Endothelial cell of umbilical vein (primary cell): ENCODE results near the gene SLC22A17. TPM values are rescaled to one million over a fixed set of nuclear protein-coding genes. Genes with fewer than 3 reads are reported as not detected.

Source experiments
- BruUV-seq: library from RNA; stranded (reverse); fragments of 400-500 nt; replicated peaks from 2 replicates; lab custom pipeline; 2021; lab: Mats Ljungman, UMichigan
- CTCF ChIA-PET: fragments of 300-600, 350-600 bp; sonication (Branson Sonifier 250); formaldehyde crosslinking; loops from one replicate; lab custom pipeline; 2021; ENCODE audit warnings: antibody characterized with exemption, inconsistent platforms; lab: Charles Lee
- POLR2A ChIA-PET: fragments of 300-600, 350-600 bp; sonication (Branson Sonifier 250); formaldehyde crosslinking; loops from one replicate; lab custom pipeline; 2021; ENCODE audit warnings: antibody characterized with exemption, inconsistent platforms; lab: Charles Lee
- DNase-seq: peaks from one replicate; pipeline ENCODE4 v3.0.0-alpha.2; 2011; ENCODE audit warnings: low read depth, low spot score
- FAIRE-seq: peaks from 2 replicates; lab custom pipeline; 2011; peaks lifted over from hg19 to GRCh38; lab: Jason Lieb, UNC
- H2AFZ ChIP-seq: 2 replicates; pipeline ENCODE4 v1.6.0; 2012; ENCODE audit warnings: low read depth, low read length, control low read depth, inconsistent platforms
- H3K27ac ChIP-seq: 2 replicates; pipeline ENCODE4 v1.5.1; 2011; ENCODE audit warnings: low read depth, mild to moderate bottlenecking, control low read depth, low read length, moderate library complexity; ENCODE audit not compliant: insufficient read depth
- H3K27me3 ChIP-seq, 2 experiments: 2 replicates each; pipeline versions ENCODE4 v1.6.0 to v1.6.1; 2011; ENCODE audit warnings: low read length in 2 of 2, mixed read lengths in 1 of 2; ENCODE audit not compliant: control insufficient read depth in 2 of 2, insufficient read depth in 2 of 2
- H3K36me3 ChIP-seq, 2 experiments: 2 replicates in 1 of 2; 3 replicates in 1 of 2; pipeline ENCODE4 v1.5.1; 2011; ENCODE audit warnings: low read length in 2 of 2, mild to moderate bottlenecking in 1 of 2, moderate library complexity in 1 of 2; ENCODE audit not compliant: control insufficient read depth in 2 of 2, insufficient read depth in 2 of 2; ENCODE audit errors: extremely low read depth in 1 of 2
- H3K4me1 ChIP-seq: 3 replicates; pipeline ENCODE4 v1.5.1; 2011; ENCODE audit warnings: mild to moderate bottlenecking, low read length; ENCODE audit not compliant: control insufficient read depth, insufficient read depth; ENCODE audit errors: extremely low read depth
- H3K4me2 ChIP-seq: 2 replicates; pipeline ENCODE4 v1.6.1; 2011; ENCODE audit warnings: low read length, control low read depth, mixed read lengths; ENCODE audit not compliant: insufficient read depth
- H3K4me3 ChIP-seq, 3 experiments: fragments of 200-600 bp in 1 of 3; sonication (generic), shearing (Covaris generic) in 1 of 3; replicated peaks in 1 of 3; 2 replicates each; pipeline ENCODE4 v1.5.1; 2011 to 2016; ENCODE audit warnings: control low read depth in 3 of 3, low read length in 3 of 3, mild to moderate bottlenecking in 2 of 3, inconsistent platforms in 1 of 3, low read depth in 1 of 3, moderate library complexity in 1 of 3; ENCODE audit not compliant: insufficient read depth in 1 of 3
- H3K79me2 ChIP-seq: 2 replicates; pipeline ENCODE4 v1.6.0; 2012; ENCODE audit warnings: low read length, inconsistent platforms; ENCODE audit not compliant: control insufficient read depth, insufficient read depth
- H3K9ac ChIP-seq: replicated peaks from 2 replicates; pipeline ENCODE3; 2011; ENCODE audit warnings: low read length, control low read depth; ENCODE audit not compliant: insufficient read depth; ENCODE audit errors: extremely low read depth
- H3K9me1 ChIP-seq: replicated peaks from 3 replicates; pipeline ENCODE4 v1.6.0; 2011; ENCODE audit warnings: mild to moderate bottlenecking, low read length; ENCODE audit not compliant: control insufficient read depth, insufficient read depth; ENCODE audit errors: extremely low read depth
- H3K9me3 ChIP-seq: replicated peaks from 2 replicates; pipeline ENCODE4 v1.5.1; 2012; ENCODE audit warnings: low read length, inconsistent platforms; ENCODE audit not compliant: control insufficient read depth, insufficient read depth
- H4K20me1 ChIP-seq: replicated peaks from 2 replicates; pipeline ENCODE3; 2011; ENCODE audit warnings: mild to moderate bottlenecking, low read length; ENCODE audit not compliant: control insufficient read depth, insufficient read depth; ENCODE audit errors: extremely low read depth
- EZH2 ChIP-seq: IDR thresholded peaks from 2 replicates; pipeline ENCODE4 v1.6.1; 2012; ENCODE audit warnings: borderline replicate concordance, low read depth, mild to moderate bottlenecking, moderate library complexity, low read length, inconsistent platforms; ENCODE audit not compliant: severe bottlenecking
- FOS ChIP-seq: IDR thresholded peaks from 2 replicates; pipeline ENCODE4 v1.6.1; 2011; ENCODE audit warnings: mild to moderate bottlenecking, low read length, moderate library complexity, borderline replicate concordance; ENCODE audit not compliant: insufficient read depth
- GATA2 ChIP-seq: IDR thresholded peaks from 2 replicates; pipeline ENCODE4 v1.7.0; 2011; ENCODE audit warnings: low read depth, mild to moderate bottlenecking, moderate library complexity, mixed read lengths, low read length; ENCODE audit not compliant: insufficient read length, insufficient read depth
- JUN ChIP-seq: IDR thresholded peaks from 2 replicates; pipeline ENCODE4 v1.6.1; 2011; ENCODE audit warnings: borderline replicate concordance, low read depth; ENCODE audit not compliant: insufficient read length, insufficient read depth
- MYC ChIP-seq: IDR thresholded peaks from one replicate; pipeline ENCODE4 v1.6.1; 2011; ENCODE audit warnings: mild to moderate bottlenecking, low read depth, low read length
- POLR2A ChIP-seq: IDR thresholded peaks from 2 replicates; pipeline ENCODE4 v1.6.1; 2012; ENCODE audit warnings: low read depth, mild to moderate bottlenecking, control low read depth, low read length
- POLR2AphosphoS5 ChIP-seq: IDR thresholded peaks from 2 replicates; pipeline ENCODE4 v1.6.1; 2012; ENCODE audit warnings: low read depth, mild to moderate bottlenecking, control low read depth, low read length, moderate library complexity; ENCODE audit not compliant: insufficient read depth
- dilution Hi-C: fragments of 300-500 bp; cut with MboI; formaldehyde crosslinking; loops from one replicate; pipeline ENCODE4 v1.15.0; 2019; ENCODE audit warnings: low sequenced_read_pairs; ENCODE audit not compliant: extremely low pct_ligation_motif_present
- intact Hi-C: fragments of 100-400 bp; cut with micrococcal nuclease; formaldehyde crosslinking; loops from one replicate; pipeline ENCODE4 v1.10.0; 2022
- polyA plus RNA-seq, 4 experiments: library from polyadenylated mRNA; depleted of rRNA in 3 of 4; stranded (reverse) in 3 of 4; unstranded in 1 of 4; fragments of >200 nt; gene quantifications; 2 replicates each; pipeline versions ENCODE4 v1.2.1 to v1.2.3, GENCODE V29; 2011 to 2012; ENCODE audit warnings: missing spikeins in 1 of 4
- total RNA-seq: library from RNA; stranded (reverse); gene quantifications from 2 replicates; pipeline ENCODE4 v1.2.3, GENCODE V29; 2021
- TF ChIP-seq, protein P1 (sequence below): IDR thresholded peaks from 2 replicates; pipeline ENCODE4 v1.6.1; 2011; ENCODE audit not compliant: insufficient read depth, insufficient read length
- TF ChIP-seq, protein P2 (sequence below), 2 donors: IDR thresholded peaks; 1 replicate in 1 of 2; 2 replicates in 1 of 2; pipeline ENCODE4 v1.5.1; 2011; ENCODE audit warnings: low read length in 2 of 2, mild to moderate bottlenecking in 2 of 2, moderate library complexity in 2 of 2, control low read depth in 1 of 2, inconsistent platforms in 1 of 2, low read depth in 1 of 2; ENCODE audit not compliant: insufficient read depth in 1 of 2; ENCODE audit errors: extremely low read depth in 1 of 2

SLC22A17 gene
- total and polyA plus RNA-seq, 2 donors (not counting 3 experiments of a cell fraction or from before 2014, with no cell fraction given), result 2.9 to 4.6 TPM

DNA sequence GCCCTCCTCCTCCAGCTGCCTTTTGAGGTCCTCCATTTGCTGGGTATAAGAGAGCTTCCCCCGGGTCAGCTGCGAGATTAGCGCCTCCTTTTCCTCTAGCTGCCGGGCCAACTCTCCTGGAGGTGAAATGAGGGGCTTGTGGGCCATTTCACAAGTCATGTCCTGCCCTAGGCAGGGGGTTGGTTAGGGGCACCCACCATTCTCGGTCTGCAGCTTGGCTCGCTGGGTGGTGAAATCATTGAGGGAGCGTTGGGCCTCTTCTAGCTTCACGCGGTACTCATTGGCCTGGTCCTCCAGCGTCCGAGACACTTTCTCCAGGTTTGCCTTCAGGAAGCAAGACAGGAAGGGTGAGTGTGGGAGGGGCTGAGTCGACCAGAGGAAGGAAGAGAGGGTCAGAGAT is 36.7 kb upstream of the SLC22A17 start:
- BruUV-seq, result no TSS peak
- no peak for FAIRE-seq
- H3K27ac ChIP-seq, result no peak overlapping the region
- CTCF ChIA-PET, result interaction anchor here (2.3 kb wide), 1 partner anchor 10 kb away, joined by 10 read pairs; no protein-coding TSS in a partner anchor
- no peak overlapping the region for H3K4me3 ChIP-seq
- H3K4me1 ChIP-seq, result no peaks in the 10 kb centered on the region
- intact Hi-C loops (no loop called here), dilution Hi-C loops (no loop called here)
- H3K9me1 ChIP-seq, result no peaks in the 10 kb centered on the region
- no peaks in the 10 kb centered on the region for H3K79me2 ChIP-seq
- no peaks in the 10 kb centered on the region for H4K20me1 ChIP-seq
- no peak for DNase-seq
- no peaks in the 10 kb centered on the region for H3K36me3 ChIP-seq
- no peak overlapping the region for H3K9ac ChIP-seq
- POLR2A ChIA-PET, result no interaction called here
- no peak overlapping the region for H2AFZ ChIP-seq
- no peaks in the 10 kb centered on the region for H3K27me3 ChIP-seq
- TF ChIP-seq EZH2, result no peak
- no peak for TF ChIP-seq MYC
- TF ChIP-seq, protein P1, sequence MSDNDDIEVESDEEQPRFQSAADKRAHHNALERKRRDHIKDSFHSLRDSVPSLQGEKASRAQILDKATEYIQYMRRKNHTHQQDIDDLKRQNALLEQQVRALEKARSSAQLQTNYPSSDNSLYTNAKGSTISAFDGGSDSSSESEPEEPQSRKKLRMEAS, result no peak
- TF ChIP-seq, protein P2, sequence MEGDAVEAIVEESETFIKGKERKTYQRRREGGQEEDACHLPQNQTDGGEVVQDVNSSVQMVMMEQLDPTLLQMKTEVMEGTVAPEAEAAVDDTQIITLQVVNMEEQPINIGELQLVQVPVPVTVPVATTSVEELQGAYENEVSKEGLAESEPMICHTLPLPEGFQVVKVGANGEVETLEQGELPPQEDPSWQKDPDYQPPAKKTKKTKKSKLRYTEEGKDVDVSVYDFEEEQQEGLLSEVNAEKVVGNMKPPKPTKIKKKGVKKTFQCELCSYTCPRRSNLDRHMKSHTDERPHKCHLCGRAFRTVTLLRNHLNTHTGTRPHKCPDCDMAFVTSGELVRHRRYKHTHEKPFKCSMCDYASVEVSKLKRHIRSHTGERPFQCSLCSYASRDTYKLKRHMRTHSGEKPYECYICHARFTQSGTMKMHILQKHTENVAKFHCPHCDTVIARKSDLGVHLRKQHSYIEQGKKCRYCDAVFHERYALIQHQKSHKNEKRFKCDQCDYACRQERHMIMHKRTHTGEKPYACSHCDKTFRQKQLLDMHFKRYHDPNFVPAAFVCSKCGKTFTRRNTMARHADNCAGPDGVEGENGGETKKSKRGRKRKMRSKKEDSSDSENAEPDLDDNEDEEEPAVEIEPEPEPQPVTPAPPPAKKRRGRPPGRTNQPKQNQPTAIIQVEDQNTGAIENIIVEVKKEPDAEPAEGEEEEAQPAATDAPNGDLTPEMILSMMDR (IDR thresholded peaks at IDR 0.05; ENCODE audit: extremely low read depth in 1 of 2, insufficient read depth in 1 of 2, low read depth in 1 of 2, low read length in 2 of 2), result no peak
- no peak for TF ChIP-seq POLR2A
- no peak for TF ChIP-seq GATA2
- no peak for TF ChIP-seq FOS
- TF ChIP-seq JUN, result no peak
- no peak for TF ChIP-seq POLR2AphosphoS5
- no peak overlapping the region for H3K4me2 ChIP-seq
- no peaks in the 10 kb centered on the region for H3K9me3 ChIP-seq
